T follicular helper cell (primary cell): ENCODE measurements around the gene OR10AD1.
A peak's percentile ranks its signal among the peaks of the same experiment; 100 is the strongest.

Experiments used
- DNase-seq: peaks from one replicate; pipeline ENCODE4 v3.0.0-alpha.2; 2020; ENCODE audit warnings: low read depth

OR10AD1 gene

GRCh38 chr12:48191096-48191495 is 12.0 kb downstream of the OR10AD1 start:
- no peak for DNase-seq

DNA sequence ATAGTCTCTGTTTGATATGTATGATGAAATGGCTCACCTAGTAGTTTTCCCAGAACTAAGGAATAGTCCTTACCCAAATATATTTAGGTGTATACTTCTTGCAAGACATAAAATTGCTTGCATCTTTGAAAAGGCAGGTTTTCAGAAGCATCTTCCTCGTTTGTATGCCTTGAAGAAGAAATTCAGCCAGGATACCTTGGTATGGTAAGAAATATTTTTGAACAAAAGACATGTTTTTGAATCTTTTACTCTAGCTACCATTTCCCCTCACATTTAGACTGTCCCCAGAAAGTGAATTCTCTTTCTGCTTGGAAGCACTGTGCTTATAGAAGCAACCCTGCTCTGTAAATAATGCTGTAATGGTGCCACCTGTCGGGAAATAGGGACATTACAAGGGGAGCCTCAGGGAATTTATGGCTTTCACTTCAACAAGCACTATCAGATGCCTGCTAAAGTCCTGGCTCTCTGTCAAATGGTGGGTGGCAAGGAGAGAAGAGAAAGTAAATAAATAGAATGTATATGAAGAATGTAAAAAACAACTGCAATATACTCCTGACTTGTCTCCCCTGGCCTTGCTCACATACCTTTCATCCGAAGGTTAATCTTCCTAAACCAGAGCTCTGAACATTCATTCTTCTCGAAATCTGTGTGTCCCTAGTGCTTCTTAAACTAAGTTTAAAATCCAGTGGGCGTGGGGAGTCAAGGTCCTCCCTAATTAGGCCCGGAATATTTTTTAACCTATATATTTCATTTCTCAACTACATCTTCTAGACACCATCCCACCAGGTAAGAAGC is 13.6 kb downstream of the OR10AD1 start:
- DNase-seq: peak; percentile 56

DNA sequence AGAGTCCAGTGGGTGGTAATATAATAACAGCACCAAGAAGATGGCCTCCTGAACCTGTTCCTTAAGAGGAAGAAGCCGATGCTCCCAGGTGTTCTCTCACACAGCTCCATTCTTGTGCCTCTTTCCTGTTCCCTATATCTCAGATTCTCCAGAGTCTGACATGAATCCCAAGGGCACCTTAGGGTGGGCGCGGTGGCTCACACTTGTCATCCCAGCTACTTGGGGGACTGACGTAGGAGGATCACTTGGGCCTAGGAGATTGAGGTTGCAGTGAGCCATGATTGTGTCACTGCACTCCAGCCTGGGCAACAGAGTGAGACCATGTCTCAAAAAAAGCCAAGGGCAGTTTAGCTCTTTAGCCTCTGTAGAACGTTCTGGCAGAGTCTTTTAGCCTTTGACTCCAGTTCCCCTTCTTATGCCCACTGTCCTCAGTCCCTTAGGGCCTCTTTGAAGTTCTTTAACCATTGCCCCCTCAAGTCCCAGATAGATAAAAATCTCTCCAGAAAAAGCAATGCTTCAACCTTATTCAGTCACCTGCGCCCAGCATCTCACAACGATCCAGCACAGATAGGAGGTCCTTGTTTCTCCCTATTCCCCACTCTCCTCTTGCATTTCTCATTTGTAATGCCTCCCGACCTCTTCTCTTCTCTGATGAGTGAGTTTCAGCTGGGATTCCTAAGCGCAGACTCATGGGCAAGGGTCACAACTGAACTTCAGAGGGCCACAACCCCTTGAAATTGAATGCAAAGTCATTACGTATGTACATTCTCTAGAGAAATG is 15.0 kb downstream of the OR10AD1 start:
- DNase-seq: no peak

GRCh38 chr12:48185181-48185919 is 17.7 kb downstream of the OR10AD1 start:
- DNase-seq: no peak

GRCh38 chr12:48184549-48184922 is 18.6 kb downstream of the OR10AD1 start:
- no peak for DNase-seq

GRCh38 chr12:48183876-48184548 is 19.1 kb downstream of the OR10AD1 start:
- no peak for DNase-seq

DNA sequence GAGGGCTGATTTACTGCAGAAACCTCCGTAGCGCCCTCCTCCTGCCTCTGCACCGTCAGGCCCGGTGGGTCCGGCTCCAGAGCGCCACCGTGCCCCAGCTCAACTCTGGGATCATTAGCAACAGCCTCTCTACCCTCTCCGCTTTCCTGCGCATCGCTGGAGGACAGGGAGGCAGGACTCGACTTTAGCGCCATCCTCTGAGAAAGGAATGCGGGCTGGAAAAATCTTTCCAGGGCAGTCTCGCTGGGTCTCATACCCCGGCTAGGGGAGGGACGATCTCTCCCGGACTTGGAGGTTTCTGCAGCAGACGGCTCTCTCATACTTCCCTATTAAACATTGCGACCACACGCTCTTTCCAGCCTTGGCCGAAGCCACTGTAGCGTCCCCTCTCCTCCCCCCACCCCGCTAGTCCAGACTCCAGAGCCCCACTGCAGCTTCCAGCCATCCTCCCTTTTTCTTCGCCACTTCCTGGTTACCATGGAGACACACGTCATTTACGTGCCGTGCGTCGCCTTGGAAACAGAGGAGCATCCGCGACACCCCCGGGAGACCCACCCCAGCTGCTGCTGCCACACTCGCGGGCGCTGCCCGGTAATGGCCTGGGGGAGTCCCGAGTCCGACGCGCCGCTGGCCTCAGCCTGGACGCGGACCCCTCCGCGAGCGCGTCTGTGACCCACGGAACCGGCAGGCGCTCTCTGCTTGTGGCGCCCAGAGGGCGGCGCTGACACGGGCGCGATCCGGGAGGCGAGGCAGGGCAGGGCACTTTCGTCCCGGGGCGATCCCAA is 19.8 kb downstream of the OR10AD1 start, which contains the start of gene CCDC184:
Gene CCDC184 (plus strand): TSS at position 554 of the 785 bp plus-strand sequence. CDS start 479 bp downstream, outside the sequence.
- DNase-seq: peak; percentile 68

DNA sequence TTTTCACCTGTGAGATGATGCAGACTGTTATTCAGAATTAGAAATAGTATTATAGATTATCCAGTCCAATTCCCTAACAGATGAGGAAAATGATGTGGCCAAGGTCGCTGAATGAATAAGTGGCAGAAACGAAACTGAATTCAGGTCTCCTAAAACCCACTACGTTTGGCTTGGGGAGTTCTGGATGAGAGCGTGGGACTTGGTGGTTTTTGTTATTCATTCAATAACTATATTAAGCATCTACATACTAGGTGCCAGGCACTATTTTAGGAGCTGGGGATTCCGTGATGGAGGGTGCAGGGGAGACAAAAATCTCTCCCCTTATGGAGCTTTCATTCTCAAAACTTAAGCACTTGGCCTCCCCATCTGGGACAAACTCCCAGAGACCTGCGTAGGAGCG is 20.5 kb downstream of the OR10AD1 start:
- DNase-seq: no peak

GRCh38 chr12:48180857-48181495 is 22.1 kb downstream of the OR10AD1 start:
- DNase-seq: no peak

DNA sequence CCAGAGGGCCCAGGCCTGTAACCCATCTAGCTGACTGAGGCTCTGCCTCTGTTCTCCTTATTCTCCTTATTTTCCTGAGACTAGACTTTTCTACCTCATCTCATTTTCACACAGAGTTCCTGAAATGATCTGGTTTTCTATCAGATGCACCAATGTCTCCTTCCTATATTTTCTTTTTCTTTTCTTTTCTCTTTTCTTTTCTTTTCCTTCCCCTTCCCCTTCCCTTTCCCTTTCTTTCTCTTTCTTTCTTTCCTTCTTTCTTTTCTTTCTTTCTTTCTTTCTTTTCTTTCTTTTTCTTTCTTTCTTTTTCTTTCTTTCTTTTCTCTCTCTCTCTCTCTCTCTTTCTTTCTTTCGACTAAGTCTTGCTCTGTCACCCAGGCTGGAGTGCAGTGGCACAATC is 22.7 kb downstream of the OR10AD1 start:
- no peak for DNase-seq

GRCh38 chr12:48179466-48179865 is 23.6 kb downstream of the OR10AD1 start:
- no peak for DNase-seq

- no peak for DNase-seq
These were observed 25.1 kb downstream of the OR10AD1 start for GRCh38 chr12:48177982-48178381.

- DNase-seq: no peak
These were observed 26.7 kb downstream of the OR10AD1 start for GRCh38 chr12:48176417-48176751.

DNA sequence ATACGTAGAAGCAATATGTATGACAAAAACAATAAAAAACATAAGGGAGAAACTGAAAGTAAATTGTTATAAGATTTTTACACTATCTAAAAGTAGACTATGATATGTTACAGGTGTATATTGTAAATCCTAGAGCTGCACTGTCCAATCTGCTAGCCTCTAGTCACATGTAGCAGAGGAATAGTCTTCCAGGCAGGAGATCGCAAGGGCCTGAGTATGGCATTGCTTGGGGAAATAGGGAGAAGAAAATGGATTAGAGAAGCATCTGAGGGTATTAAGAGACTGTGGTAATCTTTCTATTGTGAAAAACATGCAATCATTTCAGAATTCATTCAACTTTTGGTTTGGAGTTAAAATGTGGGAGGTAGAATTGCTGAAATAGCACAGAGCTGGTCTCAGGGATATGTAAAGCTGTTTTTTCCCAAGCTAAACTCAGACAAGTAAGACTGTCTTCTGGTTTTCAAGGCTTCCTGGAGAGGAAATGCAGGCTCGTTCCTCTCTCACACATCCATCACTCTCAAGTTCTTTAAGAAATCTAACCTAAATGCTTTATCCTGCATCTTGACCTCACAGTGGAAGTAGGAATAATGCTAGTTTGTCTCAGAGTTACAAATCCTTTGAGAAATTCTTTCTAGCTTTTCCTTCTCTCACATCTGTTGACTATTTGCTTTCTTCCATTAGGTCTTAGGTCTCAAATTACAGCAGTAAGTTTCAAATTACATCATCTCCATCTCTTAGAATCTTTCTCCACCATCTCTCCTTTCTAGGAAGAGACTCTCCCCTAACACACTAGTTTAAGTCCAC is 27.3 kb downstream of the OR10AD1 start:
- no peak for DNase-seq

GRCh38 chr12:48169011-48169410 is 34.1 kb downstream of the OR10AD1 start:
- no peak for DNase-seq

DNA sequence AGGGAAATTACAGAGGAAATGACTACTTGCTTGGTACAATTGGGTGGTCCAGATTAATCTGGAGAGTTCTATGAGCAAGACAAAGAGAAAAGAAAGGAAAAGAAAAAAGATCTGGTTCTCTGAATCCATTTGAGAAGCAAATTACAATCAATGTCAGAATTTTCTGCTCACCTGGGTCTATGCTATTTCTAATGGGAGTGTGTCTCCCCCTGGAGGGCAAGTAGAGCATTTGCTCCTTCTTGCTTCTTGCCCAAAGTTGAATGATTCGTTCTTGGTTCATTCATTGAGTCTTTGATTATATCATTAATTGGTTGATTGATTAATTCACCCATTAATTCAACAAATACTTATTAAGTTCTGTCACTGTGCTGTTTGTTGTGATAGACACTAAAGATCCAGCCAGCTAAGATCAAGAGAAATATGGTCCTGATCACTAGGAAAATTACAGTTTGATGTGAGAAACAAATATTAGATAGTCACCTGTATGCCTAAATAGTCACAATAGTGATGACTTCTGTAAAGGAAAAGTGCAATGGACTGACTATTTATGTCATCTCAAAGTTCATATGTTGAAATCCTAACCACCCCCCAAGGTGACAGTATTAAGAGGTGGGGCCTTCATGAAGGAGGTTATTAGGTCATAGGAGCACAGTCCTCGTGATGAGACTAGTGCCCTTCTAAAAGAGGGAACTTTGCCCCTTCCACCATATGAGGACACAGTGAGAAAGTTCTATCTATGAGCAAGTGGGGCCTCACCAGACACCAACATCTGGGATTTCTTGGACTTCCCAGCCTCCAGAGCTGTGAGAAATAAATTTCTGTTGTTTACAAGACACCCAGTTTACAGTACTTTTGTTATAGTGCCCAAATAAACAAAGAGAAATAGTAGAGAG is 37.8 kb downstream of the OR10AD1 start:
- peak; percentile 37 for DNase-seq

DNA sequence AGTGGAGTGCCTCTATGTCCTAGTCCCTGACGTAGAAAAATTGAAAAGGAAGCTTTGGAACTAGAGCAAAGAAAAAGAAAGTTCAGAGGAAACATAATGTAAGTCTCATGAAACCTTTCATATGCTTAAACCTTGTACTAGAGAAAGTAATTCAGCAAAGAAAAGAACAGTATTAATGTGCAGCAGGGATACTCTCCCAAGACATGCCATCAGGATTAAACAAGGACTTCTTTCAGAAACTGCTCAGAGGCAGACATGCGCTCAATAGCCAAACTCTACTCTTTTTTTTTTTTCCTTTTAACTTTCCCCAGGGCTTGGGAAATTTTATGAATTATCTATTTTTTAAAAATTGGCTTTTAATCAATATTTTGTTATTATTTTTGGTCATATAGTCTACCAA is 38.6 kb downstream of the OR10AD1 start:
- DNase-seq: no peak

GRCh38 chr12:48163150-48163747 is 39.8 kb downstream of the OR10AD1 start:
- DNase-seq: no peak
